Activated effector memory CD4-positive, alpha-beta T cell treated with anti-CD3 and anti-CD28 coated beads, Interleukin-2, amount 50 U/mL, for 16 hours (primary cell): ENCODE measurements around the gene CCDC142.
"Not testable (repeated sequence)": the region's sequence is repeated elsewhere in the genome, so short reads cannot be mapped to it uniquely, and the experiment has no call there.

Experiments
- DNase-seq: peaks from one replicate; pipeline ENCODE4 v3.0.0-alpha.2; 2020

CCDC142 gene

DNA sequence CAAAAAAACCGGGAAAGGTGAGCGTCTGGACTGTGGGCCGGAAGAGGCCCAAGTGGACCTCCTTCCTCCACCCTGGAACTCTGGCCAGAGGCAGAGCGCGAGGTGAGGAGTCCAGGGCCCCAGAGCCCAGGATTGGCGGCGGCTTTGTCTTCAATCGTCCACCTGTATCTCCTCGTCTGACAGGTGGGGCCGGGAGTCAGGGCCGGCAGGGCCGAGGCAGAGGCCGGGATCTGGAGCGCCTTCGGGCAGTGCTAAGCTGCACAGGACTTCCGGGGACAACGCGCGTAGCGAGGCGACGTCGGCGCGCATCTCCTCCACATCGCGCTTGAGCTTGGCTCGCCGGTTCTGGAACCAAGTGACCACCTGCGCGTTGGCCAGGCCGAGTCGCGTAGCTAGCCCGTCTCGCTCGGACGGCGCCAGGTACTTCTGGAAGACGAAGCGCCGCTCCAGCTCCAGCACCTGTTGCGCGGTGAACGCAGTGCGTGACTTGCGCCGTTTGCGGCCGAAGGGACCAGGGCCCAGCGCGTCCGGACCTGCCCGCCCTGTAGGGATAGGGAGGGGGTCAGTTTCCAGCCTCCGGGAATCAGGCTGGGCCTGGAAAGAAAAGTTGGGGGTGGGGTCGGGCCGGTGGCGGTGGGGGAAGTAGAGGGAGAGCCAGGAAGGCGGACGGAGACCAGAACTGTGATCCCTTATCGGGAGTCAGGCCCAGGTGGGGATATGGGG lies 15.1 kb upstream of the CCDC142 start:
- peak; percentile 73 for DNase-seq

GRCh38 chr2:74496997-74497776 lies 14.4 kb upstream of the CCDC142 start:
- no peak for DNase-seq

- no peak for DNase-seq
Observed at GRCh38 chr2:74495440-74495839, 12.6 kb upstream of the CCDC142 start.

DNA sequence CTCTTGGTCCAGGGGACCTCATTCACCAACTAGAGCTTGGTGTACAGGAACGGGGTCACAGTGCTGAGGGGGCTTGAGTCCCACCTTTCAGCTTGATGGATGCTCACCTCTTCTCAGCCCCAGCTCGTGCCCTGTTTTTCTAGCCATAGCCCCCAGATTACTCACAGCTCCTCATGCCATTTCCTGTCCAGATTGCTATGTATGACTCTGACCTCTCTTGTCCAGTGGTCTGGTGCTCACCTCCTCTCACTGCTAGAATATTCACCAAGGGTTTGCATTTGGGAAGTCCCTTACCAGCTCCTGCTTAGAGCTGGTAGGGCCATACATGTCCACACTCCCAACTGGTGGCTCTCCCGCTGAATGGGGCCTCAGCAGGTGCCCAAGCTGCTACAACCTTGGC lies 10.7 kb upstream of the CCDC142 start:
- DNase-seq = no peak

DNA sequence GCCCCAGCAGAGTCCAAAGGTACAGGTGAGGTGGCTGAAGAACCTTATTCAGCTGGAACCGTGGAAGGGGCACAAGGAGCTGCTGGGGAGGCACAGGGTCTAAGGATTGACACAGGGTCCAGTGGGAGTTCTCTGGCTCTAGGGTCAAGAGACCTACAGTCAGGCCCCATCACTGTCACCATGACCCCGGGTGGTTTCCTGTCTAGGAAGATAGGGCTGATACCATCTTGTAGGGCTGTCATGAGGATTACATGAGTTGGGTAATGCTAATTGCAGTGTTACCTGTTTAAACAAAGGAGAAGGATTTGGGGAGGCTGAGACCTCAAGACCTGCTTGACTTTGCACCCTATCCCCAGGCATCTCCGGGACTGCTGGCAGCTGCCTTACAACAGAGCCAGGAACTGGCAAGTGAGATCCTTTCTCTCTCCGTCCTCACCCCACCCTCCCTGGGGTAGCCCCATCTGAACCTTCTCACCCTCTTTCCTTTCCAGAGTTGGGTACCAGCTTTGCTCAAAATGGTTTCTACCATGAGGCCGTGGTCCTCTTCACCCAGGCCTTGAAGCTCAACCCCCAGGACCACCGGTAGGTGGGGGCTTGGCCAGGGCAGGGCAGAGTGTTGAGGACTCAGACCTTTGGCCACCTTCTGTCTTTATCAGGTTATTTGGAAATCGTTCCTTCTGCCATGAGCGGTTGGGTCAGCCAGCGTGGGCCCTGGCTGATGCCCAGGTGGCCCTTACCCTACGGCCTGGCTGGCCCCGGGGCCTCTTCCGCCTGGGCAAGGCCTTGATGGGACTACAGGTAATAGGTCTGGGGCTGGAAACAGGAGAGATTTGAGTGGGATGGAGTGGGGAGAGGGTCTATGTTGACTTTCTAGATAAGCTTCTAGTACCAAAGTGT lies 9.1 kb upstream of the CCDC142 start:
- no peak for DNase-seq

DNA sequence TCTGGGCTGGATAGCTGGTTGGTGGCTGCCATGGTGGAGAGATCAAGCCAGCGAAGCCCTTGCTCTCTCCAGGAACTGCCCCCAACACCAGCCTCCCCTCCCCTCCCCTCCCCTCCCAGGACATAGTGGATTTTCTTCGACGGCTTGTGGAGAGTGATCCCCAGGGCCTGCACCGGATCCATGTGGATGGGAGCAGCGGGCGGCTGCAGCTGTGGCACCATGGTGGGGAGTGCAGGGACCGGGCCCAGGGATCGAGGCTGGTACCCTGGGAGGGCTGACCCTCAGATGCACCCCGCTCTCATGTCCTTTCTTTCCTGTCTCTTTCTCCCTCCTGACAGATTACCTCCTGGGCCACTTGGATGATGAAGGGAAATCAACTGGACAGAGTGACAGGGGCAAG lies 7.1 kb upstream of the CCDC142 start:
- DNase-seq = no peak

- DNase-seq = no peak
Observed at GRCh38 chr2:74488643-74489481, 6.1 kb upstream of the CCDC142 start.

DNA sequence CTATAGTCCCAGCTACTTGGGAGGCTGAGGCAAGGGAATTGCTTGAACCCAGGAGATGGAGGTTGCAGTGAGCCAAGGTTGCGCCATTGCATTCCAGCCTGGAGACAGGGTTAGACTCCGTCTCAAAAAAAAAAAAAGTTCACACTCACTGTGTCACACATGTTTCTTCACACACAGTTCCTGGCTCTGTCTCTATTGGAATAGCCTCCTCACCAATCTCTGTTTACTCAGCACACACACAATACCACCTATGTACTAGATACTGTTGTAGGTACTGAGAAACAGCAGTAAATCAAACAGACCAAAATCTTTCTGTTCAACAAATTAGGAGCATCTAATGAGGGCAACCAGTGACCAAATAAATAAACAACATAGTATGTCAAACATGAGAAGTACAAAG lies 3.3 kb upstream of the CCDC142 start:
- no peak for DNase-seq

DNA sequence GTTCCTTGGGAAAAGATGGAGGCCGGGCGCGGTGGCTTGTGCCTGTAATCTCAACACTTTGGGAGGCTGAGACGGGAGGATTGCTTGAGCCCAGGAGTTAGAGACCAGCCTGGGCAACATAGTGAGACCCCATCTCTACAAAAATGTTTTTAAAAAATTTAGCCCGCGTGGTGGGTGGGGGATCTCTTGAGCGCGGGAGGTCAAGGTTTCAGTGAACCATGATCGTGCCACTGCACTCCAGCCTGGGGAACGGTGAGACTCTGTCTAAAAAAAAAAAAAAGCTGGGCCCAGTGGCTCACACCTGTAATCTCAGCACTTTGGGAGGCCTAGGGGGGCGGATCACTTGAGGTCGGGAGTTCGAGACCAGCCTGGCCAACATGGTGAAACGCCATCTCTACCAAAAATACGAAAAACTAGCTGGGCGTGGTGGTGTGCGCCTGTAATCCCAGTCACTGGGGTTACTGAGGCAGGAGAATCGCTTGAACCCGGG lies 922 bp upstream of the CCDC142 start:
- not testable (repeated sequence) for DNase-seq

GRCh38 chr2:74481961-74482800 lies 617 bp downstream of the CCDC142 start:
- DNase-seq = peak; percentile 84

DNA sequence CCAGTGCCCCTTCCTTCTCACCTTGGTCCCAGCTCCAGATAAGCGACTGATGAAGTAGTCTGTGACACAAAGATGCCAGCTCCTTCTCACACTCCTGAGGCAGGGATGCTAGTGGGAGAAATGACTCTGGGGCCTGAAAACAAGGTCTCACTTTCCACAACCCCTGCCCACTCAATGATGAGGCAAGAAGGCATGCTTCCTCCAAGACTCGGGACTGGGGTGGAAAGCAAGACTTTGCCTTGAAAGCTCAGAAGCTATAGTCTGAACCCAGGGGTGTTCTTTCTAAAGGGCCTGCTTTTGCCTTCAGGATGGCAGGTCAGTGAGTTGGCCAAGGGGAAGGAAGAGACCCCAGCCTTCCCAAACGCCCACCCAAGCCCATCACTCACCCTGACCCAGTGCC lies 1.4 kb downstream of the CCDC142 start:
- DNase-seq = no peak

GRCh38 chr2:74474899-74475298 lies 7.9 kb downstream of the CCDC142 start:
- DNase-seq = no peak

DNA sequence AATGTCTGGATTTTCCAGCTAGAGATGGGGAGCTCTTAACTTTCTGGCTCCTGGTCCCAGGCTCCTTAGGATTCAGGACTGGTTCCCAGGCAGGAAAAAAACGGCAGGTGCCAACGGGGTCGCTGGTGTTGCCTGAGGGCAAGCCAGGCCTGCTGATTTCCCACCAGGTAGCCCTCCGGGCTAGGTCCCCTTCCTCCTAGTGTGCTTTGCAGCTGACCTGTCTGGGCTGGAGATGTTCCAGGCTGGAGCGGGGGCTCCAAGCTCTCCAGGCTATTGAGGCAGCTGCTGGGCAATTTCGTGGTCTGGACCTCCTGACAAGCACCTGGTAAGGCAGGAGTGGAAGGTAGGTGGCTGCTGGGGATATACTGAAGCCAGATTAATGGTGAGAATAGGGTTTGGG lies 8.3 kb downstream of the CCDC142 start:
- DNase-seq = no peak

DNA sequence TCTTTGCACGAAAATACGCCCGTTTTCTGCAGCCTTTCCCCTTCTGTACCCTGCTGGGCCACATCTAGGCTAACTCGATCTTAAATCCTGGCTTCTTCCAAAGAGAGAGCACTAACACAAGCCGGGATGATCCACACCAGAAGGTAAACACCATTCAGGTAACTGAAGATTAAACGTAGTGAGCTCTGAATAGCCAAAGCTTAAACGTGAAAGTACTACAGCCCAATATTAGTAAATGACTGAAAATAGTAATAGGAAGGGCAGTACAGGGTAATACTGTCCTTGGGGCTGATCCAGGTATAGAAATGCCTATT lies 9.9 kb downstream of the CCDC142 start:
- no peak for DNase-seq

DNA sequence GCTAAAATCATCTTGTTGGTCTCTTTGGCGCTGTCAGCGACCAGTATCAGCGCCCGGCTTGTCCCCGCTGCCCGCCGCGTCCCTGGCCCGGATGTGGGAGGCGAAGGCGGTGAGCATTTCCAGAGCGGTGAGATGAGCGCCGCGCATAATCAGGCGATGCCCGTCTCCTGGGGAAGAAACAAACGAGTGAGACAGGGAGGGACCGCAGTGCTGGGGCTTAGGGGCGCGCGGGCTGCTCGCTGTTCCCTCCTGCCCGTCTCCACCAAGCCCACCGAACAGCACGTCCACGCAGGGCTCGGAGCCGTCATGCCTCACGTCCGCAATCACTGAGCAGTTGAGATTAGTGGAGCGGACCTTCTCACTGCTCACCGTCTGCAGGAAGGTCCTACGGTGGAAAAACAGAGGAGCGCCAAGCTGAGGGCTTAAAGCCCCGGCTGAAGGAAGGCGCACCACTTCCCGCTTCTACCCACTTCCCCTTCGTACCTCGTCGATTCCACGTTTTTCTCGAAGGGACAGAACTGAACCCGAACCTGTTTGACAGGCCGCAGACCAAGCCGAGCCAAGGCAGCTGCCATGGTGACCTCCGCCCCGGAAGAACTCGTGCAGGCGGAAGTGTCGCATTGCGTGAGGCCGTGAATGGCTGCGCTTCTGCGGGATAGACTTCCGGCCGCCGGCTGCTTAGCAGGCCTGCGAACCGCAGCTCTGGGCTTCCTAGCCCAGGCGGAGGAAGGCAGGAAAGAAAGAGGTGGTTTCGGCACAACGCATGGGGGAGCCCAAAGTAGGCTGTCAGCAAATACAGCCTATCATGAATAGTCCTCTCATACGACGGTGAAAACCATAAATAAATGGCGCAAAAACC lies 10.5 kb downstream of the CCDC142 start, which contains the start of gene MRPL53:
Gene MRPL53 (minus strand): TSS at position 595 of the 859 bp plus-strand sequence. CDS start 20 bp downstream, at position 575.
- peak; percentile 98 for DNase-seq

GRCh38 chr2:74471332-74472065 lies 11.3 kb downstream of the CCDC142 start:
- DNase-seq = no peak

DNA sequence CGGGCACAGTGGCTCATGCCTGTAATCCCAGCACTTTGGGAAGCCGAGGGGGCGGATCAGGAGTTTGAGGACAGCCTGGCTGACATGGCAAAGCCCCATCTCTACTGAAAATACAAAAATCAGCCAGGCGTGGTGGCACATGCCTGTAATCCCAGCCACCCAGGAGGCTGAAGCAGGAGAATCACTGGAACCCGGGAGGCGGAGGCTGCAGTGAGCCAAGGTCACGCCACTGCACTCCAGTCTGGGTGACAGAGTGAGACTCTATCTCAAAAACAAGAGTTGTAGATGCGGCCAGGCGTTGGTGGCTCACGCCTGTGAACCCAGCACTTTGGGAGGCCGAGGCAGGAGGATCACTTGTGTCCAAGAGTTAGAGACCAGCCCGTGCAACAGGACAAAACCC lies 12.1 kb downstream of the CCDC142 start:
- DNase-seq = not testable (repeated sequence)

DNA sequence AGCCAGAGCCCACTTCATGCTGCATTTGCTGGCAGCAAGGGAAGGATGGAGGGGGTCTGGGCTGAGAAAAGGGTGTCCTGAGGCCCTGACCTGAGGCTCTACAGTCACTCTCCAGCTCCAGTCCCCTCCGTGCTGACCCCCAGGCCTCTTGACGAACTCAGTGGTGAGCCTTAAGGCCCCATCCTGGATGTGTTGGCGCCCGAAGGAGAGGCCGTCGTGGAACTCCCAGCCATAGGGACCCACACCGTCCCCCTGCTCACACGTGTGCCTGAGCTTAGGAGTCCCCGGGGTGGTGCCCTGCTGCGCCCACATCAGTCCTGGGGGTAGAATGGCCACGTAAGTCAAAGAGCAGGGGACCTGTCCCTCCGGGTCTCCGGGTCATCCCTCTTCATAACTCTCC lies 18.4 kb downstream of the CCDC142 start:
- DNase-seq = no peak

- no peak for DNase-seq
Observed at GRCh38 chr2:74462786-74463105, 20.1 kb downstream of the CCDC142 start.
